SIG-M5 treated with dmso at 0.1 percent for 504 hours (cell line): Measurements from ENCODE around the gene NFKBIZ.

Source experiments
- DNase-seq: peaks from one replicate; lab custom pipeline; 2025; ENCODE audit not compliant: unreplicated experiment; lab: John Stamatoyannopoulos, UW

NFKBIZ gene, protein sequence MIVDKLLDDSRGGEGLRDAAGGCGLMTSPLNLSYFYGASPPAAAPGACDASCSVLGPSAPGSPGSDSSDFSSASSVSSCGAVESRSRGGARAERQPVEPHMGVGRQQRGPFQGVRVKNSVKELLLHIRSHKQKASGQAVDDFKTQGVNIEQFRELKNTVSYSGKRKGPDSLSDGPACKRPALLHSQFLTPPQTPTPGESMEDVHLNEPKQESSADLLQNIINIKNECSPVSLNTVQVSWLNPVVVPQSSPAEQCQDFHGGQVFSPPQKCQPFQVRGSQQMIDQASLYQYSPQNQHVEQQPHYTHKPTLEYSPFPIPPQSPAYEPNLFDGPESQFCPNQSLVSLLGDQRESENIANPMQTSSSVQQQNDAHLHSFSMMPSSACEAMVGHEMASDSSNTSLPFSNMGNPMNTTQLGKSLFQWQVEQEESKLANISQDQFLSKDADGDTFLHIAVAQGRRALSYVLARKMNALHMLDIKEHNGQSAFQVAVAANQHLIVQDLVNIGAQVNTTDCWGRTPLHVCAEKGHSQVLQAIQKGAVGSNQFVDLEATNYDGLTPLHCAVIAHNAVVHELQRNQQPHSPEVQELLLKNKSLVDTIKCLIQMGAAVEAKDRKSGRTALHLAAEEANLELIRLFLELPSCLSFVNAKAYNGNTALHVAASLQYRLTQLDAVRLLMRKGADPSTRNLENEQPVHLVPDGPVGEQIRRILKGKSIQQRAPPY

GRCh38 chr3:101848754-101849713 lies at the start of gene NFKBIZ:
Gene NFKBIZ, plus strand, starts transcription at chr3:101849514. Its CDS starts 115 bp downstream, at chr3:101849629.
- peak; percentile 90 for DNase-seq

DNA sequence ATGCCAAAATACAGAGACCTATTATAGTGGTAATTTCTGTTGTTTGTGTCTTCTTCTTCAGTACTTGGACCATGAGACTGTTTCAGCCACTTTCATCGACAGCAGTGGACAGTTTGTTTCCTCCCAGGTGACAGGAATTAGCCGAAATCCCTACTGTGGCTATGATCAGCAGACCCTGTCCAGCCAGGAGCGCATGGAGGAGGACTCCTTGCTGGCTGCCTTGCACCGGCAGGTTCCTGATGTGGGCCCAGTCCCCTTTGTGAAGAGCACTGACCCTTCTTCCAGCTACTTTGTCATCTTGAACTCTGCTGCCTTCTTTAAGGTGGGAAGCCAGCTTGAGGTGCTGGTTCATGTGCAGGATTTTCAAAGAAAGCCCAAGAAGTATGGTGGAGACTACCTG lies 48.1 kb upstream of the NFKBIZ start:
- no peak for DNase-seq

GRCh38 chr3:101802179-101802578 lies 47.1 kb upstream of the NFKBIZ start:
- no peak for DNase-seq

- peak; percentile 82 for DNase-seq
Measured at GRCh38 chr3:101803173-101803782, 46.0 kb upstream of the NFKBIZ start.

DNA sequence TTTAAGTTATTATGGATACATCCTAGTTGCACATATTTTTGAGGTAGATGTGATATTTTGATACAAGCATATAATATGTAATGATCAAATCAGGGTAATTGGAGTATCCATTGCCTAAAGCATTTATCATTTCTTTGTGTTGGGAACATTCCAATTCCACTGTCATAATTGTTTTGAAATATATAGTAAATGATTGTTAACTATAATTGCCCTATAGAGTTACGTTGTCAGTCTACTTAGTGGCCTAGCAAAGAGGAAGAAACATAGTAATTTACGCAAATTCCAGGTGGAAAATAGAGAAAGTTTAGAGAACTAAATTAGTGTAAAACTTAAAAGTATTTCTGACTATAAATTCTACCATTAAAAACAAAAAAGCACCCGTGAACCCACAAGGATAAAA lies 45.4 kb upstream of the NFKBIZ start:
- no peak for DNase-seq

- DNase-seq, result no peak
Measured at GRCh38 chr3:101806491-101806890, 42.8 kb upstream of the NFKBIZ start.

GRCh38 chr3:101807888-101808287 lies 41.4 kb upstream of the NFKBIZ start:
- no peak for DNase-seq

DNA sequence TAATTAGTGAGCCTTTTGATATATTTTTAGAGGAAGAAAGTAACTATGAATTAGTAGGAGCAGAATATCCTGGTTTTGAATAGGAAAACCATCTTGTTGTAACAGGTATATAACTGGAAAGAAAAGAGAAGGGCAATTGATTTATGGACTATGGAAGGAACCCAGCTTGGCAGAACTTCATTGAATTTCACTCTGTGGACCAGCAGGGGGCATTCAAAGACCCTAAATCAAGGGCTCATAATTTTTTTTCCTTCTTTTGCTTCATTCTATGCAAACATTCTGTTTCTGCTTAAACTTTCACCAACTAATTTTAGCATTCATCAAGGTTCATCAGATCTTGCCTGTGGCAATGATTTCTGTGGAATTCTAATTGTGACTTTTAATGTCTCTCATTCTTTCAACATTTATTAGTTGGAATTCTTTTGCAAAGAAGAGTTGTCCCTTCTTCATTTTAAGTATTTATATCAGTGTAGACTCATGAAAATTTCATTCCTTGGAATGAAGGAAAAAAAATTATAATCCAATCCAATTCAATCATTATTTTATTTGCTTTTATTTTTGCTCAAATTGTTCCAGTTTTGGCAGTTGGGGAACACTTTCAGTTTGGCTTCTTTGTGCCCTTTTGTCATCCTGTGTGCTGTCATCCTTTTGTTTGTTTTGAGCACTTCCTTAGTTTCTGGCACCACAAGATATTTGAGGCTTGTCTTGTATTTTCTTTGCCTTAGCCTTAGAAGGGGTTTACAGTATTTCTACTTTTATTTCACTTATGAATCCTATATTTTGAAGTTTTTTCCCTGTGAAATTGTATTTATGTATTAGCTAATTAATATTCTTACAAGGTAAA lies 39.9 kb upstream of the NFKBIZ start:
- peak; percentile 69 for DNase-seq

DNA sequence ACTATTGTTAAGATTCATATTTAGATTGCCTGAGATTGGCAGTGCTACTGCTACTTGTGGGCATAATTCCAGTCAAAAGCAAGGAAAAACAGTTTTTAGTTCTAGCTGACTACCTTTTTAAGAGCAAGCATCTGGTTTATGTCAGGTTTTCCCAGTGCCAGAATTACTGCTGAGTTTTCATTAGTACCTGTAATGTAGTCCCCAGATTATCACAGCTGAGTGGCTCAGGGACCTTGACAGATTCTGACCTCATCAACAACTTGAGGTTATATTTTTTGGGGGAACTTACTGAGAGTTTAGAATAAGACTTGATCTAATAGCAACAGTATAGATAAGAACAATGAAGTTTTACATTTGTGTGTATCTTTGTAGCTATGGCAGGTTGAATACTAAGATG lies 39.3 kb upstream of the NFKBIZ start:
- no peak for DNase-seq

DNA sequence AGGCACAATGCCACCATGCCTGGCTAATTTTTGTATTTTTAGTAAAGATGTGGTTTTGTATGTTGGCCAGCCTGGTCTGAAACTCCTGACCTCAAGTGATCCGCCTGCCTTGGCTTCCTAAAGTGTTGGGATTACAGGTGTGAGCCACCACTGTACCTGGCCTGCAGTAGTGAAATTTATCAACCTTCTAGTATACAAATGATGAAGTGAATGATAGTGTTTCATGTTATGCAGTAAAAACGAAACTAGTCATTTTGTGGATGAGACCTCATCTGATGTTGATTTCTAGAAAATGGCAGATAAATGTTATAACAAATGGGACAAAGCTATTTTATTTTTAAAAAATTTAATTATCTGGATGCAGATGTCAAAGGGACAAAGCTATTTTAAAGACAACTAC lies 37.4 kb upstream of the NFKBIZ start:
- no peak for DNase-seq

GRCh38 chr3:101812895-101813294 lies 36.4 kb upstream of the NFKBIZ start:
- DNase-seq, result no peak

GRCh38 chr3:101813817-101814440 lies 35.4 kb upstream of the NFKBIZ start:
- DNase-seq, result peak; percentile 21

- DNase-seq, result no peak
Measured at GRCh38 chr3:101814835-101815234, 34.5 kb upstream of the NFKBIZ start.

DNA sequence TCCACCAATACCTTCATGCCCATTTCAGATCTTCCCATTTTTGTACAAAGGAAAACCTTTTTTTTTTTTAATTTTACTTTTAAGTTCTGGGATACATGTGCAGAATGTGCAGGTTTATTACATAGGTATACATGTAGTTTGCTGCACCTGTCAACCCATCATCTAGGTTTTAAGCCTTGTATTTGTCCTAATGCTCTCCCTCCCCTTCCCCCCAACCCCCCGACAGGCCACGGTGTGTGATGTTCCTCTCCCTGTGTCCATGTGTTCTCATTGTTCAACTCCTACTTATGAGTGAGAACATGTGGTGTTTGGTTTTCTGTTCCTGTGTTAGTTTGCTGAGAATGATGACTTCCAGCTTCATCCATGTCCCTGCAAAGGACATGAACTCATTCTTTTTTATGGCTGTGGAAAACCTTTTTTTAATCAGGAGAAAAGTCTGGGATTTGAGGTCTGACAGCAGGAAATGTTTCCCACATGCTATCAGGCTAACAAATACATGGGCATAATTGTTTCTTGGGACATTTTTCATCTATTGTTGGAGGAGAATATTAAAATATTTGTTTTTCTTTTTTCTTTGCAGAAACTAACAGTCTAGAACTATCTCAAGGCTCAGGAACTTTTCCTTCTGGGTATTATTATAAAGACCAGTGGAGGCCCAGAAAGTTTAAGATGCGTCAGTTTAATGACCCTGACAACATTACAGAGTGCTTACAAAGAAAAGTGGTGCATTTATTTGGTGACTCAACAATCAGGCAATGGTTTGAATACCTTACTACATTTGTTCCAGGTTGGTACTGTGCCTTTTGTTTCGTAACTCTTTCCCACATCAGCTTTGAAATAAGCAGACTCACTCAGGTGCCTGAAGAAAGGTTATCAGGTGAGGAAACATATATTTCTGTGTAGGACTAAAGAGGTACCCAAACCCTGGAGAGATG lies 32.8 kb upstream of the NFKBIZ start:
- DNase-seq, result no peak

DNA sequence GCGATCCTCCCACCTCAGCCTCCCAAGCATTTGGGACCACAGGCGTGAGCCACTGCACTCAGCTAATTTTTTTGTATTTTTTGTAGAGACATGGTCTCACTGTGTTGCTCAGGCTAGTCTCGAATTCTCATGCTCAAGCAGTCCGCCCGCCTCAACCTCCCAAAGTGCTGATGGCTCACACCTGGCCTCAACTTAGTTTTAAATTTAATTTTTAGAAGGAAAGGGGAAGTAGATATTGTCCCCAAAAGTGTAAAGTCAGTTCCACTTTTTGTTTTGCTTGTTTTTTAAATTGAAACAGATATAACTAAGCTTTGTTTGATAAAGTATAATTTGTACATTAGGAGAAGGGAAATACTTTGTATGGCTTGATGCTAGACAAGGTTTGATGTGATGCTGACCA lies 31.3 kb upstream of the NFKBIZ start:
- peak; percentile 6 for DNase-seq

GRCh38 chr3:101819649-101820206 lies 29.6 kb upstream of the NFKBIZ start:
- peak; percentile 29 for DNase-seq

GRCh38 chr3:101821503-101821902 lies 27.8 kb upstream of the NFKBIZ start:
- no peak for DNase-seq

DNA sequence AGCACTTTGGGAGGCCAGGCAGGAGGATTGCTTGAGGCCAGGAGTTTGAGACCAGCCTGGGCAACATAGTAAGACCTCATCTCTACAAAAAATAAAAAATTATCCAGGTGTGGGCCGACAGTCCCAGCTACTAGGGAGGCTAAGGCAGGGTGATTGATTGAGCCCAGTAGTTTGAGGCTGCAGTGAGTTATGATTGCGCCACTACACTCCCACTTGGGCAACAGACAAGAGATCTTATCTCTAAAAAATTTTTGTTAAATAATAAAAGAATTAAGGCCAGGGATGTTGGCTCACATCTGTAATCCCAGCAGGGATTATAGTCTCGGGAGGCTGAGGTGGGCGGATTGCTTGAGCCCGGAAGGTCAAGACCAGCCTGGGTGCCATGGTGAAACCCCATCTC lies 25.8 kb upstream of the NFKBIZ start:
- no peak for DNase-seq
